NCI-H345 treated with DMSO at 0.1 percent for 48 hours (cell line): ENCODE results near the gene NECTIN1.

Experiments used
- DNase-seq: peaks from one replicate; lab custom pipeline; 2025; ENCODE audit not compliant: unreplicated experiment; lab: John Stamatoyannopoulos, UW

NECTIN1 gene

GRCh38 chr11:119728651-119729580, at the start of gene NECTIN1:
TSS of gene NECTIN1 (minus strand) at chr11:119729200. CDS start at chr11:119728553, 647 bp downstream.
- peak; percentile 80 for DNase-seq

GRCh38 chr11:119778391-119779194, 49.6 kb upstream of the NECTIN1 start:
- DNase-seq, result no peak

- DNase-seq, result no peak
Observed at GRCh38 chr11:119777940-119778339, 48.9 kb upstream of the NECTIN1 start.

GRCh38 chr11:119776651-119777050, 47.7 kb upstream of the NECTIN1 start:
- no peak for DNase-seq

- DNase-seq, result no peak
Observed at GRCh38 chr11:119776031-119776636, 47.1 kb upstream of the NECTIN1 start.

- no peak for DNase-seq
Observed at GRCh38 chr11:119774172-119774763, 45.3 kb upstream of the NECTIN1 start.

GRCh38 chr11:119772641-119773415, 43.8 kb upstream of the NECTIN1 start:
- peak; percentile 6 for DNase-seq

- no peak for DNase-seq
Observed at GRCh38 chr11:119772076-119772475, 43.1 kb upstream of the NECTIN1 start.

- no peak for DNase-seq
Observed at GRCh38 chr11:119771172-119771770, 42.3 kb upstream of the NECTIN1 start.

GRCh38 chr11:119765628-119766027, 36.6 kb upstream of the NECTIN1 start:
- no peak for DNase-seq

- DNase-seq, result no peak
Observed at GRCh38 chr11:119764108-119764868, 35.3 kb upstream of the NECTIN1 start.

GRCh38 chr11:119763071-119763728, 34.2 kb upstream of the NECTIN1 start:
- no peak for DNase-seq

- no peak for DNase-seq
Observed at GRCh38 chr11:119759747-119760412, 30.9 kb upstream of the NECTIN1 start.

GRCh38 chr11:119759324-119759723, 30.3 kb upstream of the NECTIN1 start:
- no peak for DNase-seq

- DNase-seq, result no peak
Observed at GRCh38 chr11:119758291-119758690, 29.3 kb upstream of the NECTIN1 start.

GRCh38 chr11:119757378-119757777, 28.4 kb upstream of the NECTIN1 start:
- DNase-seq, result no peak

- DNase-seq, result no peak
Observed at GRCh38 chr11:119756169-119756865, 27.3 kb upstream of the NECTIN1 start.
